Activated CD8-positive, alpha-beta memory T cell treated with anti-CD3 and anti-CD28 coated beads, Interleukin-2, amount 50 U/mL, for 24 hours (primary cell): ENCODE results near the gene LIN7A.
"Not testable (repeated sequence)": the region's sequence is repeated elsewhere in the genome, so short reads cannot be mapped to it uniquely, and the experiment has no call there.

ENCODE experiments used
- DNase-seq: peaks from one replicate; pipeline ENCODE4 v3.0.0-alpha.2; 2020; ENCODE audit errors: extremely low read depth

LIN7A gene

DNA sequence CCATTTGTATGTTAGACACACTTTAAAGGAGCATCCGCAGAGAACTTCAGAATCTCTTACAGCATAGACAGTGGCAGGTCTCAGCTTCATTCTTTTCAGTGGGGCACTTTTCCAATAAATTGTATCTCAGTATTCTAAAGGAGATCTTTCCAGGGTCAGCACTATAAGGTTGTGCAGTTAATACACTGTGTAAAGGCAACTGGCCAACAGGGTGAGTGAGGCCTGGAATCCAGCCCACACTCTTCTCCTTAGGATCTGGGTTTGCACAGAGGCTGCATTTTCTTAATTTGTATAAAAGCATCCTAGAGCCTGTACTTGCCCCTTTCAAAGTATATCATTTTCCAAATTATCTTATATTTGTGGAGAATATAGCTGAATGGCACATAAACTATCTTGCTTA lies 126.9 kb downstream of the LIN7A start:
- DNase-seq = no peak

GRCh38 chr12:80807640-80808288 lies 130.0 kb downstream of the LIN7A start:
- DNase-seq = no peak

DNA sequence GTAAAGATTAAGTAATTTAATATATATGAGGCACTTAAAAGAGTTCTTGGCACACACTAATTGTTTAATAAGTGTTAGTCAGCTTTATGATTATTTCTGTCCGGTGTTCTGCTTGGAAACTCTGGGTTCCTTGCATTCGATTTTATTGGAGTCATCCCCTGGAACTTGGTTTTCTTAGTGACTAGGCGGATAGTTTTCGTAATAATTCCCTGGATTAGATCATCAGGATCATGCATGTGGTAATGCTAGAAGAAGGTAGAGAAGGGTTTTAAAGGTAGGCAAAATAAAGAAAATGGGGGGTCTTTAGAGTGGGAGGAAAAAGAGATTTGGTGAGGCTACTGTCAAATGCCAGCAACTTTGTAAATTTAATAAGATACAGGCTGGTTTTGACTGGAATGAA lies 132.6 kb downstream of the LIN7A start:
- DNase-seq = no peak

GRCh38 chr12:80802652-80803400 lies 134.9 kb downstream of the LIN7A start:
- DNase-seq = no peak

DNA sequence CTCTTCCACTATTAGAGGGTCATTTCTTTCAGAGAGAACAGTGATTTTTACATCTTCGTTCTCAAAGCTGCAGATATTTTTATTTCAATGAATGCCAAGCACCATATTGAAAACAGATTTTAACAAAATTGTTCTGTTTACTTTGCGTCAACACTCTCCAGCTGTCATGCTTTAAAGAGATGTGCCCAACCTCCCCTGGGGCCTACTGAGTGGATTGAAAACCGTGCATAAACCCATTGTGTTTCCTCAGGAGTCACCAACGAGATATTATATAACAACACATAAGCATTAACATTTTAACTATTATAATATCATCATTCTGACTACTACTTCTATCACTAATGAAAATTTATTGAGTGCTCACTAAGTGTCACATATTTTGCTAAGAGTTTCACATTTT lies 139.5 kb downstream of the LIN7A start:
- no peak for DNase-seq

DNA sequence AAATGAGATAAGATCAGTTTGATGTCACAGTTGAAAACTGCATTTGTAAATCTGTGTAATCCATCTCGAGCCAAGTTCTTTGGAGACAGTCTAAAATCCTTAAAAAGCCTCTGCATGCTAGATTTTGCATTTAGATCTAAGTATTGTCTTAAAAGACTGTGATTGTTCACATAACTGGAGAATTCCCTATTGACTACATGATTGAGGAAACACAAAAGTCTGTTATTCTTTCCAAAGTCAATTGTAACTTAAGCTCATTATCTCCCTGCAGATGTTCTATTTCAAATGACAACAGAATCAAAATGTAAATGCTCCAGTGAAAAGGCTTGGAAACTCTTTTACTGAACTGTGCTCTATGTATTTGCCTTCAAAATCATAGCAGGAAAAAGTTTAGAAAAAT lies 143.2 kb downstream of the LIN7A start:
- DNase-seq = no peak

DNA sequence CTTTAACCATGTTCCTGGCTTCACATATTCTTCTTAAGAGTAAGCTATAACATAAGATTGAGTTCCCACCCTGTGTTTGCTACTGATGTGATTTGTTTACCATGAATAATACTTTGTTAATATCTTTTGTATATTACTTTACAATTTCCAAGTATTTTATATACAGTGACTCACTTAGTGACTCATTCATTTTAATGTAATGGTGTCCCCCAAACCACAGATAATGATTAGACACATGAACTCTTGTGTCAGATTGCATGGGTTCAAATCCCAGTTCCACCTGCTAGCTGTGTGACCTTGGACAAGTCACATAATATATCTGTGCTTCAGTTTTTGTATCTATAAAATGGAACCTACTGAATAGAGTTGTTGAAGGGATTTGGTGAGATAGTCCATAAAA lies 144.9 kb downstream of the LIN7A start:
- DNase-seq = no peak

GRCh38 chr12:80791863-80792262 lies 145.9 kb downstream of the LIN7A start:
- no peak for DNase-seq

- DNase-seq = not testable (repeated sequence)
Observed at GRCh38 chr12:80788407-80788806, 149.3 kb downstream of the LIN7A start.

DNA sequence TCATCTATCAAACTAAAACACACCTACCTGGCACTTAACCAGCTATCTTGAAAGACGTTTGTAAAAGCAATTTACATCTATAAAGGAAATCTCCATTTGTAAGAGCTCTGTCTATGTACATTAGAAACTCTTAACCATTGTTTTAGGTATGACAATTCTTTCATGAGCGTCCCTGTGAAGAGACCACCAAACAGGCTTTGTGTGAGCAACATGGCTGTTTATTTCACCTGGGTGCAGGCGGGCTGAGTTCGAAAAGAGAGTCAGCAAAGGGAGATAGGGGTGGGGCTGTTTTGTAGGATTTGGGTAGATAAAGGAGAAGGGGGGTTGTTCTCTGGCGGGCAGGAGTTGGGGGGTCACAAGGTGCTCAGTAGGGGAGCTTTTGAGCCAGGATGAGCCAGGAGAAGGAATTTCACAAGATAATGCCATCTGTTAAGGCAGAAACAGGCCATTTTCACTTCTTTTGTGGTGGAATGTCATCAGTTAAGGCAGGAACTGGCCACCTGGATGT lies 154.7 kb downstream of the LIN7A start:
- DNase-seq = not testable (repeated sequence)

DNA sequence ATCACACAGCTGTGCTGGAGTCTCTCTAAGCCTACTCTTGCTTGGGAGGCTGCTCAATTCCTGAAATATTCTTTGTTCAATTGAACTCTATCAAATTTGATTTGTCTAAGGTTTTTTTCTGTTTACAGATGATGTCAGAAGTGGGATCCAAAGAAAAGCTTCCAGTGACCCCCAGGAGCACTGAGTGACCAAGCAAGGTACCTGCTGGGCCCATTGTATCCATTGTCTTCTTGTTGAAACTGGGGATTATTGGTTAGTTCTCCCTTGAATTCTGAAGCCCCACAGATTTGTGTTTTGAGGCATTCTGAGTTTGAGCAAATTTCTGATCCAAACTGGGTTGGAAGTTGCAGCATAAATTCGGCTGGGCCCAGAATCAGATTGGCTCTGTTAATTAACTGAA lies 156.4 kb downstream of the LIN7A start:
- no peak for DNase-seq

DNA sequence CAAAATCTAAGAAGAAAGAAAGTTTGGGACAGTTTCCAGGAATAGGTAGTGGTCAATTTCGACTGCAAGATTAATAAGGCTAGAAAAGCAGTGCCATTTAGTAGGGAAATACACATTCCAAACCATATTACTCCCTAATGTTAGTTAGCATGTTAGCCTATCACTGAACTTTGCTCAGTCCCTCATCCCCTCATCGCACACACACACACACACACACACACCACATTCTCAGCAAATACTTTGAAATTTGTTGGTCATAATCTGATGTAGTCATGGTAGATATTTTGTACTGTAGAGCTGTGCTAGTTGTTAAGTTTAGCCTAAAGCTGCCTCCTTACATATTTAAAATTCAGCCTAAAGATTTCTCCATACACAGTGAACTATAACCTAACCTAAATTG lies 157.0 kb downstream of the LIN7A start:
- no peak for DNase-seq

- DNase-seq = no peak
Observed at GRCh38 chr12:80778005-80778541, 159.7 kb downstream of the LIN7A start.

DNA sequence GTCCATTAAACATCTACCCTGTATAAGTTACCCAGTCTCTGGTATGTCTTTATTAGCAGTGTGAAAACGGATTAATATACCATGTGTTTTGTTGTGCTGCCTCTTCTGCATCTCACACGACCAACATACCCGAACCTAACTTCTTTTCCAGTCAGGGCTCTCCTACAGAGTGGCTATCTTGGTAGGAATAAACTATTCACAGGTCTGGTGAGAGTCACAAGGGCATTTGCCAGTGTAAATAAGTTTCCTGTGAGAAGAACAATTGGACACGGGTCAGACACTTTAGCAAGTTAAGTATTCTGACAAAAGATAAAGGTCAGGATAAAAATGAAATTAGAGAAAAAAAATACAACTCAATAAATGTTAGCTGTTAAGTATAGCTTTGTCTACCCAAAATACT lies 160.1 kb downstream of the LIN7A start:
- no peak for DNase-seq

DNA sequence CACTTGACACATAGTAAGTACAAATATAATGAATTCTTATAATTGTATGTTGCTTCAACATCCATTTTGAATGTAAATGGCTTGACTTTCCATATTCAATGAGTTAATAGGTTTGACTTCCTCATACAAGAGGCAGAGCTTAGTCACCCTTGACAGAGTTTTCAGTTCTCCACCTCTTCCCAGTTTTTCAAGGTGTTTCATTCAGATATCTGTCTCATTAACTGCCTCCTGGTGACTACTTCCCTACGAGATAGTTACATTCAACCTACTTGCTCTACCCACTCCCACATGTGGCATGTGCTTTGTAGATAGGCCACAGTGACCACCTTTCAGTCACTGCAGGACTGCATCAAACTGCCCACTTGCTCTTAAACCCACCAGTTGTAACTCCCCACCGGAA lies 161.0 kb downstream of the LIN7A start:
- no peak for DNase-seq

- no peak for DNase-seq
Observed at GRCh38 chr12:80770958-80771357, 166.8 kb downstream of the LIN7A start.

DNA sequence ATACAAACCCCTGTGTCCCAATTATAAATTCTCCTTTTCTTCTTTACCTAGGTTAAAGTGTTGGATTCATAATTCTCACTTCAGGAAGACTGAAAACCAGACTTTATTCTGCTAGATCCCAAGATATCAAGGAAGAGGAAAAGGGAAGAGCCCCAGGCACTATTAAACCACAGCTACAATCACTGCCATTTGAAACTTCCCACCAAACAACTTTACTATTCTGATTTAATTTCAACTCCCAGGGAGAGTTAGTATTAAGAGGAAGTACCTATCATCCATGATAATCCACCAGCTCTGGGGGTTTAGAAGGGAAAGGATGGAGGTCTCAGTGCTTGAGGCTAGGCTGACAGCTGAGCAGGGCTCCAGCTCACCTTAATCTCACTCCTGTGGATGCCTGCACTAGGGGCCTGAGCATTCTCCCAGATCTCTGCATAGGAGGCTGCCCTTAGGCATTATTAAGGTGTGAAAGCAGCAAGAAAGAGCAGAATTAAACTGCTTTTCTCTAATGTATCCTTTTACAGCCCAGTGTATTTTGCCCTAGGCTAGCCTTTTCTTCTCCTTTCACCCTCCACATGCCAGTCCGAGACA lies 168.1 kb downstream of the LIN7A start:
- no peak for DNase-seq

DNA sequence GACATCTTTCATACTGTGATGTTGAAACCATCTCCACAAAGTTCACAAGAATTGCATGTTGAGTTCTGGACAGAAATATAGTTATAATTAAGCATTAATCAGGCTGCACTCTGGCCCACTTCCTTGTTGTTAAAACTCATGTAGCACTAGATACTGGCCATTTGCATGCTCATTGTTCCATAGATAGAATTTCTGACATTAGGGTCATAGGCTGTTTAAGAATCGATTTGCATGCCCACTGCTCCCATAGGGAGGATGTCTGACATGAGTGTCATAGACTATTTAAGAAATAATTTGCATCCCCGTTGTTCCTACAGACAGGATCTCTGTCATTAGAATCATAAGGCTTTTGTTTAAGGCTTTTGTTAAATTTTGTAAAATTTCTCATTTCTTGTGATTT lies 170.8 kb downstream of the LIN7A start:
- no peak for DNase-seq

- no peak for DNase-seq
Observed at GRCh38 chr12:80766210-80766609, 171.5 kb downstream of the LIN7A start.

- DNase-seq = no peak
Observed at GRCh38 chr12:80763874-80764273, 173.9 kb downstream of the LIN7A start.

DNA sequence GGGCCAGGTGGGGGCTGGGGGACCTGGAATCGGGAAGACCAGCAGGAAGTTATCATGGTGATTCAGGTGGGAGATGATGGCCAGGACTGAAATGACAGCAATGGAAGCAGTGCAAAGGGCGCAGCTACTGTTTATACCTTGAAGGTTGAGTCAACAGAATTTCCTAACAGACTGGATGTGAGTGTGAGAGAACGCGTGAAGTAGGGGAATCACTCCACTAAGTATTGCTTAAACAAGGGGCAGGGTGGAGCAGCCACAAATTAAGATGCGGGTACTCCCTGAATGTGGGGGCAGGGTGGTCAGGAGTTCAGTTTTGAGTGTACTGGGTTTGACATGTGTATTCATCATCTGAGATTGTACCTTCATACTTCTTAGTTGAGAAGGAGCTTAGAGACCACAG lies 175.9 kb downstream of the LIN7A start:
- DNase-seq = no peak

- no peak for DNase-seq
Observed at GRCh38 chr12:80756875-80757274, 180.9 kb downstream of the LIN7A start.

DNA sequence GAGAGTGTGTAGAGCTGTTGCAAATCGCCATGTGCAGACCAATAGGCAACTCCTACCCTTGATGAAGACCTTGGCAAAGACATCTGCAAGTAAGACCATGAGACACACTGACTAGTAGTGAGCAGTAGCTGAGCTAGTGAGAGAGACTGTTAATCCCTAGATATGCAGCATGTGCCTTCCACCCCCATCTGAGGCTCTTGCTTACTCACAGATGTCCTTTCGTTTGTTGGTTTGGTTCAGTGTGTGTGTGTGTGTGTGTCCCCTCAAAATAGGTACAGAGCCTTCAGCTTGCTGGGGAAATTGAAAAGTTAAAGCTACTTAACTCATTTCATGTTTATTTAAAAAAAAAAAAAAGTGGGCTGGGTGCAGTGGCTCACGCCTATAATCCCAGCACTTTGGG lies 183.5 kb downstream of the LIN7A start:
- DNase-seq = no peak
